Activated CD4-positive, alpha-beta T cell treated with anti-CD3 and anti-CD28 coated beads, Interleukin-2, amount 50 U/mL, for 48 hours (primary cell): ENCODE data around the gene POLR2H.
A peak's percentile ranks its signal among the peaks of the same experiment; 100 is the strongest.

Source experiments
- DNase-seq, 2 experiments: peaks; one replicate each; pipeline ENCODE4 v3.0.0-alpha.2; 2020

Gene POLR2H

DNA sequence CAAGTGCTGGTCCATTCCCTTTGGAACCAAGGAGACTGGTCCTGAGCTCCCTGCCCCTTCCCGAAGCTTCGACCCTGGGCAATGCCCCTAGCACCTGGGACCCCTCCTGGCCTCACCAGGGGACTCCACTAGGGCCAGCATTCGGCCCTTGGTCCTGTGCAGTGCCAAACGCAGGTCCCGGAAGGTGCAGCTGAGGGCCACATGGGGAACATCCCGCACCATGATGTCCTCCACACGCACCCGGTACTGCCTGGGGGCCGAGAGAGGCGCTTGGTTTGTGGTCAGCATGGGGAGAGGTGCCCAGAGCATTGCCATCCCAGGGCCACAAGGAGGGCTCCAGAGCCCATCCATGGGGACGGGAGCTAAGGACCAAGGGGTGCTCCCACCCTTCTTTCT lies 8.0 kb upstream of the POLR2H start:
- no peak for DNase-seq

GRCh38 chr3:184354121-184354728 lies 7.3 kb upstream of the POLR2H start:
- DNase-seq, result peak; percentile 74 to 77

DNA sequence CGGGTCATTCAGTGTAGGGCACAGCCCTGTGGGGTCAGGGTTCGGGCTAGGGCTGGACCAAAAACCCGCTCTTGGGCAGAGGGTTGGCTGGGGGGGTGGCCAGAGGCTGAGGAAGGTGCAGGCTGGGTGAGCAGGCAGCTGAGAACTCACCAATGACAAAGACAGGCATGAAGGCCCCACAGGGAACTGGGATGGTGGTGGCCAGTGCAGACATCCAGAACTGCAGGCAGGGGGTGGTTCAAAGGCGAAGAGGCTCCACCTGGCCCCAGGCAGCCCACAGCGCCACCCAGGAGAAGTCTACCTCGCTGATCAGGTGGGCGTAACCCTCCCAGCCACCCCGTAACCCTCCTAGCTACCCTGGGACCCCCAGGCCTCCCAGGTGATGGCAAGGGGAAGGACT lies 6.8 kb upstream of the POLR2H start:
- DNase-seq, result no peak

GRCh38 chr3:184355261-184356040 lies 6.1 kb upstream of the POLR2H start:
- no peak for DNase-seq

DNA sequence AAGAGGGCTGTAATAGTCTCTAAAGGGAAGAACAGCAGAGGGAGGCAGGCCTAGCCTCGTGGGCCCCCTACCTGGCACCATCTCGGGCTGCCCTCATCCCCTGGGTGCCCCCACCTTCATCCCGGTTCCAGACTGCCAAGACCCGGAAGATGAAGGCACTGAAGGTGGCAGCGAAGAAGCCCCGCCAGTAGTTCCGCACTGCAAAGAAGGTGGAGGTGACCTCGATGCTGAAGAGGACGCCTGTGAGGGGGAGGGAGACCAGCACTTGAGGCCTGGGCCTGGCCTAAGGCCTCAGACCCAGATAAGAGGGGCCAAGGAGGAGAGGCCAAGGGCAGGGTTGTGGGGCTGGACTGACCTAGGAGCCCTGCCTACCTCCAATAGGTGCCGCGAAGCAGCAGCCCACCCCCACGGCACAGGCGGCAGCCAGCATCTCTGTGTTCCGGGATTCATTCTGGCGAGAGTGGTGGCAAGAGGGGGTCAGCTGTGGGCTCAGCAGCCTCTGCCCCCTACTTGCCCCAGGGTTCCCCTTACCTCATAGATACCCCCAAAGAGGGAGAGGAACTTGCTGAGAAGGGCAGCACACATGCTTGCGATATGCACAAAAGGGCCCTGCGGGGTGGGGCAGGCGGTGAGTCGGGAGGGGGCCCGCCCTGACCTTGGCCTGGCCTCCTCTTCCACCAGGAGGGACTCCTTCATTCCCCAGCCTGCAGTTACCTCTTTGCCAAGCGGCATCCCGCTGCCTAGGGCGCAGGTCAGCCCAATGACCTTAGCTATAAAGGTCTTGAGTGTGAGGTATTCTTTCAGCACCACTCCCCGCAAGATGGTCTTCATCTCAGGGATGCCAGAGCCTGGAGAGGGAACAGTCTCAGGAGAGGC lies 4.0 kb upstream of the POLR2H start:
- no peak for DNase-seq

DNA sequence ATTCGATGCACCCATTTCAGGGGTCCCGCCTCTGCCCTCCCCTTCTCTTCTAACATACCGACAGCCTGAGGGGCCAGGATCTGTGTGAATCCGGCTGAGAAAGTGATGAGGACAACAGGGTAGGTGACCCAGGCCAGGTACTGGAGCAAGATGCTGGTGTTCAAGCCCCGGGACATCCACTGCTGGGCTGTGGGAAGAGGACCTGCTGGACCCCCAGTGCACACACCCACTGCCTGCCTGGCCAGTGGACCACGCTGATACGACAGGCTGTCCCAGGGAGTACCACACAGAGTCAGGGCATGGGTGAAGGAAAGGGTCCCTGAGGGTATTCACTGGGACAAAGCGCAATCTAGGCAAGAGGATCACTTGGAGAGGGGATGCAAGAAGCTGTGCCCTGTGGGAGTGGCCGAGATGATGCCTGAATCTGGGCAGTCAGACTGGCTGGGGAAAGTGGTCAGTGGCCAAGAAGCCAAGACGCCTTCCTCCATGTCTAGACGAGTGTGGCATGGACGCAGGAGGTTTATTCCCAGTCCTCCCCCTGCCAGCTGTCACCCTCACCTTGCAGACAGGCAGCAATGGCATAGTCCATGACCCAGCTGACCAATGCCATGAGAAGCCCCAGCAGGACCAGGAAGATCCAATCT lies 3.3 kb upstream of the POLR2H start:
- DNase-seq, result no peak

- no peak for DNase-seq
Measured at GRCh38 chr3:184358921-184359350, 2.6 kb upstream of the POLR2H start.

GRCh38 chr3:184359610-184360009 lies 1.9 kb upstream of the POLR2H start:
- DNase-seq, result no peak

- DNase-seq, result no peak
Measured at GRCh38 chr3:184360070-184360928, 1.2 kb upstream of the POLR2H start.

DNA sequence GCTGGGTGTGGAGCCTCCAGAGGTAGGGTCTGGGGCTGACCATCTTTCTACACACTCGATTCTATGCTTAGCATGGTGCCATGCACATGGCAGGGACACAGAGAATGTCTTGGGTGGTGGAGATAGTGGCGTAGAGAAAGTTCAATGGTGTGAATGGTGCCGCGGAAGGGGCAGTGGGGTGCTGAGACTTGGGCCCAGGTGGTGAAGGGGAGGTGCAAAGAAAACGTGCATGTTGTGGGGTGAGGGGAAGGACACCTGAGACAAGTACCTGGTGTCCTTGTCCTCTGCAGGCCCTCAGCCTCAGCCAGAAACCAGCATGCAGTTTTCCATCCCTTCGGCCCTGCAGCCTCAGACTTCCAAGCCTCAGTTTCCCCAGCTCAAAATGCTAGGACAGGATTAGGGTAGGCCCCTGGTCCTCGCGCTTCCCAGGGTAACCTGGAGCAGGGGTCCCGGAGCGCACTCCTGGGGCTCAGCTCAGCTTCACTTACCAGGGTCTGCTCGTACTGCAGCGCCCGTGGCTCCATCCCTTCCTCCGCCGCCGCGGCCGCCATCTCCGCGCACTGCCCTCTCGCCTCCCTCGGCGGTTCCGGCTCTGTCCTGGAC lies 480 bp upstream of the POLR2H start:
- no peak for DNase-seq

DNA sequence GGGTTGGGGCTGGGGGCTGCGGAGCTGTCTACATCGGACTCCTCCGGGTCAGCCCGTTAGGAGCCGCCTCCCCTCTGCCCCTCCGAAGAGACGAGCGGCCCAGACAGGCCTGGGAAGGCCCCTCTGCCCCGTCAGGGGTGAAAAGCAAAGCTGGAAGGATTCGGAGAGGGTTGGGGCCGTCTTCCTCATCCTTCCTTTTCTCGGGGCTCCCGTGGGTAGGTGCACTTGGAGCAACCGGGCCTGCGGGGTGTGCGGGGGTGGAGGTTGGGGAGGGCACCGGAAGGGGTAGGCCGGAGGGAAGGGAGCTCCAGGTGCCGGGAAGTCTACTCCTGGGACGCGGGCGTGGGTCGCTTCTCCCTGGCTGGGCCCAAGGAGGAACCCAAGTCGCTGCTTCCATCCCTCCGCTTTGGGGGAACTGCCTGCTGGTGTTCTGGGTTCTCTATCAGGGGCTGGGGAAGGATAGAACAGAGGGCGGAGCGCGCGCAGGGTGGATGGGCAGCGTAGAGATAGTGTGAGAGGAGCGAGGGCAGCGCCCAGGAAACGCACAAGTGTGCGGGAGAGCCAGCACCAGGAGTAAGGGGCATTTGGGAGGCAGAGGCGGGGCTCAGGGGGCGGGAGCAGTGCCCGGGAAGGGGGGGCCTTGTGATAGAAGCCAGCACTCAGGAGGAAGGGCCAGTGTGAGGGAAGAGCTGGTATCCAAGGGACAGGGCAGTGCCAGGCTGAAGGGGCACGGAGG lies 590 bp downstream of the POLR2H start:
- DNase-seq, result peak; percentile 60 to 71

DNA sequence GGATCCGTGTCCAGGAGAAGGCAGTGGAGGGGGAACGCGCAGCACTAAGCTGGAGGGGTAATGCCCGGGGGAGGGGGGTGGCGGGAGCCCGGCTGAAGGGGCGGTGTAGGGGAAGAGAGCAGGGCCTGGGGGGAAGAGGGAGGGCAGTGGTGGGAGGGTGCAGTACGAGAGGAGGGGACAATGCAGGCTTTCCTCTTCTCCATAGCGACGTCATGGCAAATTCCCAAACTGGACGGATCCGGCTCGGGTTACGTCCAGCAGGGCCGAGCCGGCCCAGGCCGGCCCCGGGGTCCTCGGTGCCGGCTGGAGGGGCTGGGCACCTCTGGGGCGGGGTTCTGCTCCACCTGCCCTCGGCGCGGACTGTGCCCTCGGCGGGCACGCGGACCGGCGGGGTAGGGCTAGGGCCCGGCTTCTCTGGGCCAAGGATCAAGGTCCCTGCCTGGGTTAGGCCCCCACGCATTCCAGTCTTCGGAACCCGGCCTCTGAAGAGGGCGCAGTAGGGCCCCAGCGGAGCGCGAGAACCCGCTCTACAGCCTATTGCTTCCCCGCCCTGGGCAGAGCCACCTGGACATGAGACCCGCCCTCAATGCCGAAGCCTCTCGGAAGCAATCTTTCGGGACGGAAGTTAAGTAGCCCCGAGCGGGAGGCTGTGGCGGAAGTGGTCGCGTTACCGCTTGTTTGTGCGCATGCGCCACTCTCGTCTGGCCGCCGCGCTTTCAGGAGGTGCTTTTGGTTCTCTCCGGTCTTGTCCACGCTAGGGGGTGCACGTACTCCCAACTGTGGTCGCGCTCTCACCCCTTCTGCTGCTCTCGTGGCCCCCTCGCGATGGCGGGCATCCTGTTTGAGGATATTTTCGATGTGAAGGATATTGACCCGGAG lies 1.4 kb downstream of the POLR2H start:
- peak; percentile 94 to 97 for DNase-seq

GRCh38 chr3:184366619-184367289 lies 5.2 kb downstream of the POLR2H start:
- DNase-seq, result no peak

GRCh38 chr3:184368116-184368515 lies 6.6 kb downstream of the POLR2H start:
- DNase-seq, result no peak

DNA sequence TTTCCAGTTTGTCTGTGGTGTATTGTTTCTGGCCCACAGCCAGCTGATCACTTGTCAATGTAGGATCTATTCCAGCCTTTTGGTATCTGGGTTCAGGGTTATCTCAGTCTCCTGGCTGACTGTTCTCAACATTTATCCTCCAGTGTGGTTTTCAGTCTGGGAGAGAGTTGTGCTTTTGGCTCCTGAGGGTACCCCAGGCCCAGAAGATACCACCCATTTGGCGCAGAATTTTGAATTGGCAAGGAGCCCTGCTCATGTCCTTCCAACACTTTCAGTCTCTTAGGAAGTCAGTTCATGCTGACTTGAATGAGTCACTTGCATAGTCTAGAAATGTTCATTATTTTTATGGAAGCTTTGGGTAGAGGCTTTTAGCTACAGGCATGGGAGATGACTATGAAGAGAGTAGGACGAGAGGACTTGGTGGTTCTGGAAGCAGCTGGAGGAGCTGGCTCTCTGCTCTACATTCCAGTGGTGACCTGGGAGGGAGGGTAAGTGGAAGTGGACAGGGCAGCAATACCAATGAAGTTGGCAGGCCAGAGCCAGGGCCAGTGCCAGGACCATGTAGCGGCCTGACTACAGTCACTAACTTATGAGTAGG lies 7.2 kb downstream of the POLR2H start:
- DNase-seq, result no peak

GRCh38 chr3:184371570-184372018 lies 10.1 kb downstream of the POLR2H start:
- DNase-seq, result peak; percentile 61 to 64

GRCh38 chr3:184372296-184372821 lies 10.8 kb downstream of the POLR2H start:
- no peak for DNase-seq

- DNase-seq, result no peak
Measured at GRCh38 chr3:184372911-184373310, 11.4 kb downstream of the POLR2H start.
